Kidney glomerular epithelial cell (primary cell): ENCODE data around the gene AMIGO1.

Experiments used
- DNase-seq: peaks from one replicate; lab custom pipeline; 2025; lab: John Stamatoyannopoulos, UW

AMIGO1 gene

DNA sequence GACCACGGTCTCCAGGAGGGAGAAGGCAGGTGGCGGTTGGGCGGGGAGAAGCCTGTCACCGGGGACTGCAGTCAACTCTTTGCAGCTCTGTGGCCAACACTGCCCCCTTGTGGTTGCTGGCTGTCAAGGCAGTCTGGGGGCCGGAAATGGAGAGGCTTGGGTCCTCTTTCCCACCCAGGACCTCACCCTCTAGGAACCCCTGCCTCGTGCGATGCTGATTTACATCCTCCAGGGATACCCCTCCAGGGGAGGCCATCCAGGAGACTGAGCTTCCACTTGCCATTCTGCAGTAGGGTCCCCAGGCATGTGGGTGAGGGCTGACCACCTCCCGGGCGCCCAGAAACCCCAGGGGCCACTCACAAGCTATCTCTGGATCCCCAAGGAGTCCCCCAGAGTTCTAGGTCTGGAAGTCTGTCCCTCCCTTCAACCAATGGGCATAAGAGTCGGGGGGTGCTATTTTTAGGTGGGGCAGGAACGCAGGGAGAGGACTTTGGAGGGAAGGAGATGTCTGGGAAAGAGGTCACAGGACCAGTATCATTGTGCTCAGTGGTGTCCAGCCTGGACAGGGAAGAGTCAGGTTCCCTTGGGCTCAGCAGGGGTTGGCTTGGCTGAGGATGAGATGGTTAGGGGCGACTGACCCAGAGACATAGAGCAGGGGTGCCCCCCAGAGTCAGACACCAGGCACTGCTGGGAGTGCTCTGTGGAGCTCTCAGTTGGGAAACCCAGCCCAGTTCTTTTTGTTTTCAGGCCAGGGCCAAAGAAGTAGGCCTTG, 23.0 kb upstream of the AMIGO1 start:
- peak; percentile 59 for DNase-seq

DNA sequence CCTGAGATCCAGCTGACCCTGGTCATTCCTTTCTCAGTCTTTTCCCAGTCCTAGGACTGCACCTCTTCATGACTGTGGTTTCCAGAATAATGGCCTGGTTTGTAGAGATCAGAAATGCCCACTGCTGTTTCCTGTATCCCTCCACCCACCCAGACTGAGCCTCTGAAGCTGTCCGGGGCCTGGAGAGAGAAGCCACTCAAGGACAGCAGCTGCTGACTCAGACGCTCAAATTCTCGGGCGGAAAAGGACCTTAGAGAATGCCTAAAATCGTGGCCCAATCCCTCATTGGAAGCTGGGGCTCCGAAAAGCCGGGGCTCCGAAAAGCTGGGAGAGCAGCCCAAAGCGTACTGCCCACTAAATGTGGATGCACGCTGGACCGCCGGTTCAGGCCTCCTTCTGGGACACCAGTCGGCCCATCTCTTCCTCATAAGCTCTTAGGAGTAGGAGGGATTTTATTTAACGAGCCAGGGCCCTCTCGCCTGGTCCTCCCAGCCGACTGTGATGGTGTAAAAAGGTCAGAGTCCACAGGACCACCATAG, 22.4 kb upstream of the AMIGO1 start:
- DNase-seq, result no peak

DNA sequence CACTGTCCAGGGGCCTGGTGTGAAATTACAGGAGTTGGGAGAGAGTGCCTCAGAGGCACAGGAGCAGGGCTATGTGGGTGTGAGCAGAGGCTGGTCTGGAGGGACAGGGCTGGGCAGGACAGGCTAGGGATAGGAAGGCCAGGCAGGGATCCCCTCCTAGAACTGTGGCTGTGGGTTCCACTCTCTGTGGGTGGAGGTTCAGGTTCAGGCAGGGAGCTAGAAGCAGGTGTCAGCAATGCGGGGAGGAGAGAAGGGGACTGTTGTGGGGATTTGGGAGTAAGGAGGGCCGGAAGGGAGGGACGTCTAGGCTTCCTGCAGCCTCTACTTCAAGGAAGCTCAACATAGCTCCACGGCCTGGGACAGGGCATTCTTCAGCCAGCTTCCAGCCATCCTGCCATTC, 21.9 kb upstream of the AMIGO1 start:
- DNase-seq, result no peak

DNA sequence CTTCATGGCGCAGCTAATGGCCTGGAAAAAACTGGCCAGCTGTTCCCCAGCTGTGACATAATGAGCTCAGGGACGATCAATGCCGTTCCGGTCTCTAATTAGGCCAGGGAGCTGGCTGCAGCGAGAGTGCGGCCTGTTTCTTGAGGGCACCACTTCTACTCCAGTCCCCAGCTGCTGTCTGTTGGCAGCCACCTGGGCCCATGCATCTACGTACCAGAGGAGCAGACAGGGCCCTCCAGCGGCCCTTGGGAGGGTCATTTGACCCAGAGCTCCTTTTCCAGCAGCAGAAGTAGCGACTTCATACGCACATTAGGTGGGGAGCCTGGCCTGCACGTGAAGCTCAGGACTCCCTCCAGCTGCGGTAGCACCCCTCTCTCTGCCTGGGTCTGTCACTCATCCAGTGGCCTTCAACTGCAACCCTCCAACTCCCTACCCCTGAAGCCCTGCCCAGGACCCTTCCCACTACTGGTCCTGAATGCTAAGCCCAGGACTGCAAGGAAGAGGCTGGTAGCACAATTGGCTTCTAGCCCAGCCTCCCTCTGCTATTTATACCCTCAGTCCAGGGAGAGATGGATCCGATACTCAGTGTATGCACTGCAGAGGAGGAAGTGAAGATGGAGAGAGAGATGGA, 21.0 kb upstream of the AMIGO1 start:
- no peak for DNase-seq

DNA sequence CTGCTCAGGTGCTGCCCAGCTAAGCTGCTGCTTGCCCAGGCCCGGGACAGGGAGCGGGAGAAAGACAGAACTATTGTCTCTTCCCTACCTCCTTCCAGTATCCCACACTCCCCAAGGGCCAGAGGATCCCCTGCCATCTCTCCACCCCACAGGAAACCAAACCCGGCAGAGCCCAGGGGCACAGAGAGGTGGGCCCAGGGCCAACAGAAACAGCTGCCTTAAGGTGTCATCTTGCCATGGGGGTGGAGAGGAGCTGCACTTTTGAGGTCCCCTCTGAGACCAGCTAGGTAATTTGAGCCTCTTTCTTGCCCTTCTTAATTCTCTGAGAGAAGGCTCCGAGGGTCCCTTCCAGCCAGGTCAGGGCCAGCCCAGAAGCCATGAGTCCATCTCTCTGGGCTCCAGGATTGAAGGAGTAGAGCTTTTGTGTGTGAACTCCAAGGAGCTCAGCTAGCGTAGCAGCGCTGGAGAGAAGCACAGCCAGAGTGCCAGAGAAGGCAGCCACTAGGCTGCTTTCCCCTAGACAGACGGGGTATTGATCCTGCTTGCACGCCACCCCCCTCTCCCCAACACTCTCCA, 20.4 kb upstream of the AMIGO1 start:
- no peak for DNase-seq

DNA sequence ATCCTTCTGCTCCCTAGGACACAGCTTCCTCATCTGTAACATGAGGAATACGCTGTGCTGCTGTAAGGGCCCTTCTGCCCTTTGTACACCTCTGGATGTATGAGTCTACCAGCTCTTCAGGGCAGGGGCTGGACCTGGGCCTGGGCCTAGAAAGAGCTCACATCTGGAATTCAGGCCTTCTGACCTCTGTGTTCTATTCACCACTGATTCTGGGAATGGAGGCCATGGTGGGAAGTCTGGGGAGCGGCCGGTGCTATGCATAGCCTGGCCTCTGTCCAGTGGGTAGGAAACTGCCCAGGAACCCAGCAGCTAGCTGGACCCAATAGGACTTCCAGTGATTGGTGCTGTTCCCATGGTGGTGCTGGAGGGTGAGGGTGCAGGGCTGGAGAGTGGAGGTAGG, 19.2 kb upstream of the AMIGO1 start:
- DNase-seq, result no peak

DNA sequence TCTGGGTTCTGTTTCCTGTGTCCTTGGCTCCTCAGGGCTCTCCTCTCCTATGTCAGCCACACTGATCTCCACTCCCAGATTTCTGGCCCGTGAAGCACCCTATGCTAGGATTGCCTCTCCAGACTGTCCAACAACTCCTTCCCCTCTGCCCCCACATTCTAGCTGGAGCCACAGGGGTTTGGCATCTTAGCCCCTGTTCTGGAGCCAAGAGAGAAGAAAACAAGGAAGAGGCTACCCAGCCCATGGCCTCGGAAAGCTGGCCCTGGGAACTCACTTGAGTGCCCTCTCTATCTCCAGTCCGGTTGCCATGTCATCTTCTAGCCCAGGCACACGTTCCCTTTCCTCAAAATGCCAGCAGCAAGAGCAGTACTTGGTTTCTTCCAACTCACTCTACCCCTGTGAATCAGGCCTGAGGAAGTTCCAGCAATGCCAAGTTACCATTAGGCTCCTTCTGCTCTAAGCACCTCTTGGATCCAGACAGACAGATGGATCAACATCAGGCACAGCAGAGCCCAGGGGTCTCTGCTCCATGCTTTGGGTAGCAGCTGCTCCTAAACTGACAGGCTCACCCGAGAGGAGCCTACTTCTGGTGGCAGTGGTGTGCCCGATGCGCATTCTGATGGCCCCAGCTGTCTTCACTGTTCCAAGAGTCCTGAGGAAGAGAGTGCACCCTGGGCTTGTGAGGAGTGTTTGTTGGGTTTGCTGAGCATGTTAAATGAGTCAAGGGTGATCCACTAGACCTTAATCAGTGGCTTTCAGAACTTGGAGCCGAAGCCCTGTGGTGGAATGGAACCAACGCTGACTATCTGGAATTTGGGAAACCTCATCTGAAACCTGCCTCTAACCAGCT, 18.5 kb upstream of the AMIGO1 start:
- no peak for DNase-seq

DNA sequence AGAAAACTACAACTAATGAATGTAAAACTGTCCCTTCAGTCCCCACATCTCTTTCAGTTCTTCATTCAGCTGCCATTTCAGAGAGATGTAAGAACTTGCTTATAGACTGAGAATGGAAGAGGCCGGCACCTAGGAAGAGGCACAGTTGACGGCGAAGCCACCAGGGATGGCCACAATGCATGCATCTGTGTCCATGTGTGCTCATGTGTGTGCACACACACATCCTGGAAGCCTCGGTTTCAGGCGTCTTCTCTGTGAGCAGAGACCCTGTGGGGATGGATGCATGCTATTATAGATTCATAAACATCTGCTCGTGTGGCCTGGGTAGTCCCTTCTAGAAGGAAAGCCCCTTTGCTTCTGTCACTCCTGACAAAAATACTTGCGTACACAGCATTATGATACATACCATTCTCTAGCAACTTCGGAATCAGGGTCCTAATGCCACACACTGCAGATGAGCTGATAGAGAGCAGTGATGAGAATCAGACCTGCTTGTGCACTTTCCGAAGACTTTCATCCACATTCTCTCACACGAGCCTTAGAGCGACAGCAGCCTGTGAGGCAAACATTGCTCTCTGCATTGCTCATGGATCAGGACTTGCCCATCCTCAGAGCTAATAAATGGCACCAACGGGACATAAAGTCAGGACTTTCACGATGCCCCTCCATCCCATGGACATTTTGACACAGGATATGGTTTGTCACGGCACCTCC, 17.7 kb upstream of the AMIGO1 start:
- DNase-seq, result no peak

DNA sequence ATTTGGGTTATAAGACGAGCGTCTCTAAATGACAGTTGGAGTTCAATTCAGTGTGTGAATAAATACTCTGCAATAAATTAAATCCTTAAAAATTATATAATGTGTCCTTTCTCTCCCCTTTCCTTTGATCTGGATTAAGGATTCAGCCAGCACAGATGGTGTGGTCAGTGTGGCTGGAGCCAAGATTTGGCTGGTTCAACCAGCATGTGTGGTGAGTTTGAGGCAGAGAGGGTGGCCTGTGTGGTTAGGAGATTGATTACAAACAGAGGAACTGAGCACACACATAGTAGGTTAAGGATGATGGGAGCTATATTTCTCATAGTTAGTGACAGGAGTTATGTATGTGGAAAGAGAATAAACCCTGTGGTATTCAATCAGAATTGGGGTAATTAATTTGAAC, 14.2 kb upstream of the AMIGO1 start:
- DNase-seq, result no peak

DNA sequence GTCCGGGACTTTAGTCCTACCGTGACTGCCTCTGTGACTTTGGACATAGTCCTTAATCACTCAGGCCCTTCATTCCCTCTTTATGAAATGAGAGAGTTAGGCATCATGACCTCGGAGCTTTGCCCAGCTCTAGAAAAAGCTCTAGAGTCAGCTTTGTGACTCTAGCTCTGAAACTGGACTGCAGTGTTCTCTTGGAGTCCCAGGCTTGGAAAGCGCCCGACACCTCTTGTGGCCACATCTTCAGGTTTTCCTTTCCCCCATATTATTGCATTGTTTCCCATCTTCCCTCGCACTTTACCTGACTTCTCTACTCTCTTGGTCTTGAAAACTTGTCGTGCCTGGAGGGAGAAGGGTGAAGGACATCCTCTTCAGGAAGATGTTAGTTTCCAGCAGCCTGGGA, 12.5 kb upstream of the AMIGO1 start:
- DNase-seq, result no peak

DNA sequence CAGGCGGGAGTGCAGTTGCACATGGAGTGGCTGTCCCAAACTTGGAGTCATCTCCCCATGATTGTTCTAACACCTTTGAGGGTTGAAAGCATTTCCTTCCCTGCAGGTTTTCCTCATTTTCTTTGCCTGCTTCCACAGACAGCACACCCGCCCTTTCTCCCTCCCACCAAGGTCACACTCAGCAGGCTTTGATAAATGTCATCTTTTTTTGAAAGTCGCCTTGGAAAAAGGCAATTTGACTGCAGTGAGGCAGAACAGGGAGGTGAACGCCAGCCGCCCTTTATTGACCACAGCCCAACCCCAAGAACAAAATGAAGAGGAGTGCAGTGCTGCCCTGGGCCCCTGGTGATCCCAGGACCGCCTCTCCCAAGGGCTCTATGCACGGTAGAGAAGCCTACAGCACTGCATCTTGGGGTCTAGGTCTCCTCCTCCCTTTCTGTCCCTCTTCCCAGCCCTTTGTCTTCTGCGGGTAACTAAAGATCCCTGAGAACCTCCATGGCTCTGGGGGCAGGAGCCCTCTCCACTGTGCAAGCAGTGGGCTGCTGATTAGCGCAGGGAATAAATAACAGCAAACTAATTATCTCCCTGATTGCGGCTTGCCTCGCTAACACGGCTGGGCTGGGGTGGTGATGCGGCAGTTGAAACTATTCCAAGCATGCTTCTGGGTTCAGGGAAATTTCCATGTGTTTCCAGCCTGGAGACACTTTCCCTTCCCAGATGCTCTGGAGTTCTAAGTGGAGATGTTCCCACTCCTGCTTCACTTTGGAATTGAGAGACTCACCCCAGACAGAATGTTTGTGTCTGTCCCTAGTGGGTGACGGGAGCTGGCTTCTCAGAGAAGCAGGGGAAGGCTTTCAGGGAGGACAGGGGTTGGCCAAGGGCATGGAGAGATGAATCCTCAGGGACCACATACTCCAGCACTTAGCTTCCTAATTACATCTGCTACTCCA, 11.8 kb upstream of the AMIGO1 start:
- no peak for DNase-seq

DNA sequence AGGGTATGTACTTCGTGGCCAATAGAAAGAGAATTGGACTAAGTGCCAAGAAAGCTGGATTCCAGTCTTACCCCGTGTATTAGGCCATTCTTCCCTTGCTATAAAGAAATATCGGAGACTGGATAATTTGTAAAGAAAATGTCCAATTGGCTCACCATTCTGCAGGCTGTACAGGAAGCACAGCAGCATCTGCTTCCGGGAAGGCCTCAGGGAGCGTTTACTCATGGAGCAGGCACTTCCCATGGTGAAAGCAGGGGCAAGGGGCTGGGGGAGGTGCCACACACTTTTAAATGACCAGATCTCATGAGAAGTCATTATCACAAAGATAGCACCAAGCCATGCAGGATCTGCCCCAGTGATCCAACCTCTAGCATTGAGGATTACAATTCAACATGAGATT, 7.8 kb upstream of the AMIGO1 start:
- DNase-seq, result no peak

DNA sequence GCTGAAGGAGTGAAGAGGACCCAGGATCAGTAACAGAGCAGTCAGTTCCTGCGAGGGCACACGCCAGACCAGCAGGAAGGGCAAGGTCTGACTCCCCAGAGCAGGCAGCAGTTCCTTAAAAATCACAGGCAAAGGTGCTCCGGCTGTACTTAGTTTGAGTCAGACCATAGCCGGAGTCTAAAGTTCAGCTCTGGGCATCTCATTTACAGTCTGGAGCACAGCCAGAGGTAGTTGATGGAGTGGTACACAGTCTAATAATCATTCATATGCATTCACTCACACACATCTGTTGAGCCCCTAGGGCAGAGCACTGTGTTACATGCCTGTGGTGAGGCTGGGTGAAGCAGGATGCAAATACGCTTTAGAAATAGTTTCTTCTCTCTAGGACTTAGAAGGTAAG, 7.3 kb upstream of the AMIGO1 start:
- no peak for DNase-seq

DNA sequence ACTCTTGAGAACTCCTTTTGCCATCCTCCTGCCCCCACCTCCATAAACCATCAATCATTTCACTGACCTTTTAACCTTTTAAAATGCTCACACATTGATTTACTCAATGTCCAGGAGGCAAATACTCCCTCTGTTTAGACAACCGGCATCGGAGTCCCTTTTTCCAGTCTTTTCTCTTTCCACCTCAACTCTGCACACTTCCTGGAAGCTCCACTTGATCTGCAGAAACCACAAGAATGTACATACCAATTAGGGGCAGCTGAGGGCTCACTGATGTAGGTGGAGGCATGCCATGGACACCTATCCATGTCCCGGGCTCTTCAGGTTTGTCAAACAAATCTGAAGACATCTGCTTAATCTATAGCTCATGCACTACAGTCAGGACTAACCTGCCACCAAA, 5.3 kb upstream of the AMIGO1 start:
- DNase-seq, result no peak

DNA sequence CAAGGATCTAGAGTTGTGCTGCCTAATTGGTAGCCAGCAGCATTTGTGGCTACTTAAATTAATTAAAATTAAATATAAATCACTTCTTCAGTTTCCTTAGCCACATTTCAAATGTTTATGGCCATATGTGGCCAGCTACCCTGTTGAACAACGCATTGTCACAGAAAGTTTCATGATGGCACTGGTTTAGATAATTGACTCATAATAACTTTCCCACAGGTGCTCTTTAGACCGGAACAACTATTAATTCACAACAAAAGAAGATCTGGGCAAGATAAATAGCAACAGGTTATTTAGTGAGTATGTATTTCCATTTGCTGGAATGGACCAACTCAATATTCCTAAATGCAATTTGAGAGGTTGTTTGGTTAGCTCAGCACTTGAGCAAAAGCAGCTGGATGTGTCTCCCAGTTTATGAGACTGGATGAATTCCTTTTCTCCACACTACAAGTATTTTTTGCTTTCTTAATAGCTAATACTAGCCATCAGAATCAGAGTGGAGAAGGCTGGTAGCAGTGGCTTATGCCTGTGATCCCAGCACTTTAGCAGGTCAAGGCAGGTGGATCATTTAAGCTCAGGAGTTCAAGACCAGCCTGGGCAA, 3.7 kb upstream of the AMIGO1 start:
- no peak for DNase-seq

DNA sequence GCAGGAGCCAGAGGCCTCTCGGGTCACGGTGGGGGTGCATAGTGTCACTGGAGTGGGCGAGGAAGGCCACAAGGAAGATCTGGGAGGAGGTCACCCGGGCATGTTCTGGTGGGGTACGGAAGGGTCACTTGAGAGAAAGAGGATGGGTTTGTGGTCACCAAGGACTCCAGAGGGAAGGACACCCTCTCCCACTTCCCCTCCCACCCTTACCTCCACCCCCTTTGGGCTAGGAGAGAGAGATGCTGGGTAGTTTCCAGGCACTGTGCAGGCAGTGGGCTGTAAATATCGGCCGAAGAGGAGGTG, 703 bp downstream of the AMIGO1 start:
- no peak for DNase-seq

DNA sequence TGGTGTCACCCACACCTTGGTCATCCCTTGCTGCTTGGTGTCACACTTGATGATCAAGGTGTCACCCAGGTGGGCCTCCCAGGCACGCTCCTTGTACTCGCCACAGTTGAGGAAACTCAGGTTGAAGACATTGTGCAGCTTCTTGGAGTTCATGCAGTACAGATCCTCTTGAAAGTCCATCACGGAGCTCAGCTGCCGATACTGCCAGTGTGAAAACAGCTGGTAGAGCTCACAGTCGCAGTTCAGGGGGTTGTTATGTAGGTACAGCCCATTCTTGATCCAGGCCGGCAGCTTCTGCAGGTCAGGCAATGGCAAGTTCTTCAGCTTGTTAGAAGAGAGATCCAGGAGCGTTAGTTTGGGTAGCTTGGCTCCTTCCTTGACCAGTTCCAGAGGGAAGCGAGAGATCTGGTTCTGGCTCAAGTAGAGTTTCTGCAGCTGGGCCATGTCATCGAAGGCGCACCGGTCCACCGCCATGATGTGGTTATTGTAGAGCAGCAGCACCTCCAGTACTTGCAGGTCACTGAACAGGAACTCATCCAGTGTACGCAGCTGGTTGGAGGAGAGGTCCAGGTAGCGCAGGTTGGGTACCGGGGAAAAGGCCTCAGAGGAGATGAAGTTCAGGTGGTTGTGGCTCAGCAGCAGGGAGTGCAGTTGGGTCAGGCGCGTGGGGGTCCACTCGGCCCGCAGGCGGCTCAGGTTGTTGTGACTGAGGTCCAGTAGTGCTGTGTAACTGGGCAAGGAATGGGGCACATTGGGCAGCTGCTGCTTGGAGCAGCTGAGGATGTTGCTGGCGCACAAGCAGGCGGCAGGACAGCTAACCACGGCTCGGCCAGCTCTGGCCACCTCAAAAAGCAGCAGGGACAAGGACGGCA, 1.3 kb downstream of the AMIGO1 start:
- no peak for DNase-seq

DNA sequence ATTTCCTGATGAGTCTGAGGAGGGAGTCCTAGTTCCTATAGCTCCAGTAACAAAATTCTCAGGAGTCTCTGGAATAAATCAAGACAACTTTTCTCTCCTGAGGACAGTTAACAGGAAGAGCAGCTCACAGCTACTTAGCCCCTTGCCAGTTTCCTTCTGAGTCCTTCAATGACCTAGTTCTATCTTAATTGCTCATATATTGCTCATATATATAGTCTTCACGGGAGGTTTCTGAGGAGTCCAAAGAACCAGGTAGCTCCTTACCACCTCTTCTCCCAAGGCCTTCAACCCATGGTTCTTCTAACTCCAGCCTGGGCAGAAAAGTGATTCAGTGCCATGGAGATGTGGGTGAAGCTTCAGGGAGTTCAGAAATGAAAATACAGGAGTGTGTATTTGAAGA, 4.6 kb downstream of the AMIGO1 start:
- DNase-seq, result no peak

DNA sequence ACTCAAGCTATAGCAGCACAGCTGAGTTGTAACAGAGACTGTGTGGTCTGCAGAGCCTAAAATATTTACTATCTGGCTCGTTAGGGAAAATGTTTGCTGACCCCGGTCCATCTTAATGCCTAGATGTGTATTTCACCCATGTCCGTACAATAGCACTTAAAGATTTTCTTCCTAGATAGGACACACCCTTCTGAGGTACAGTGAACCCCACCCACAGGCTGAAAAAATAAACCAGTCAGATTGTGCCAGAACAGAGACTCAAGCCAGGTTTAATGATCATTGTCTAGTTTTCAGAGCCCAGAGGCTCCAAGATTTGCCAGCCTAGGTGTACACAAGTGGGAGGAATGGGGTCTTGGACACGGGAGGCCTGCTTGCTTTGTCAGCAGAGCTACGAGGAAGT, 5.6 kb downstream of the AMIGO1 start:
- DNase-seq, result no peak
